Measurements from ENCODE around the gene MOG.

MOG gene

GRCh38 chr6:29656798-29657197 lies at the start of gene MOG:
TSS of gene MOG (plus strand) at chr6:29657092. CDS start at chr6:29657210, 118 bp downstream.
- DNase-seq (ENCODE audit: low spot score) = no peak

GRCh38 chr6:29608131-29608530 lies 48.8 kb upstream of the MOG start:
- no peak for DNase-seq (ENCODE audit: low spot score)

- no peak for DNase-seq (ENCODE audit: low spot score)
Observed at GRCh38 chr6:29610540-29610939, 46.4 kb upstream of the MOG start.

GRCh38 chr6:29611426-29611825 lies 45.5 kb upstream of the MOG start:
- no peak for DNase-seq (ENCODE audit: low spot score)

GRCh38 chr6:29617782-29618554 lies 38.9 kb upstream of the MOG start:
- no peak for DNase-seq (ENCODE audit: low spot score)

GRCh38 chr6:29619578-29620160 lies 37.2 kb upstream of the MOG start:
- no peak for DNase-seq (ENCODE audit: low spot score)

- no peak for DNase-seq (ENCODE audit: low spot score)
Observed at GRCh38 chr6:29620630-29621029, 36.3 kb upstream of the MOG start.

- DNase-seq (ENCODE audit: low spot score) = no peak
Observed at GRCh38 chr6:29624520-29624961, 32.4 kb upstream of the MOG start.

- DNase-seq (ENCODE audit: low spot score) = no peak
Observed at GRCh38 chr6:29625337-29625930, 31.5 kb upstream of the MOG start.

GRCh38 chr6:29626948-29627754 lies 29.7 kb upstream of the MOG start:
- no peak for DNase-seq (ENCODE audit: low spot score)

- DNase-seq (ENCODE audit: low spot score) = peak; percentile 91
Observed at GRCh38 chr6:29627755-29628418, 29.0 kb upstream of the MOG start.

GRCh38 chr6:29628419-29629281 lies 28.2 kb upstream of the MOG start:
- peak; percentile 91 for DNase-seq (ENCODE audit: low spot score)

GRCh38 chr6:29629571-29629970 lies 27.3 kb upstream of the MOG start:
- DNase-seq (ENCODE audit: low spot score) = no peak

GRCh38 chr6:29630315-29630714 lies 26.6 kb upstream of the MOG start:
- DNase-seq (ENCODE audit: low spot score) = no peak

- no peak for DNase-seq (ENCODE audit: low spot score)
Observed at GRCh38 chr6:29631209-29631810, 25.6 kb upstream of the MOG start.

GRCh38 chr6:29631860-29632731 lies 24.8 kb upstream of the MOG start:
- peak; percentile 68 for DNase-seq (ENCODE audit: low spot score)

GRCh38 chr6:29632789-29633533 lies 23.9 kb upstream of the MOG start, which contains the start of gene GABBR1:
TSS of gene GABBR1 (minus strand) at chr6:29633183. CDS start at chr6:29632385, 798 bp downstream.
- DNase-seq (ENCODE audit: low spot score) = peak; percentile 98

GRCh38 chr6:29633534-29633905 lies 23.4 kb upstream of the MOG start:
- DNase-seq (ENCODE audit: low spot score) = no peak

- no peak for DNase-seq (ENCODE audit: low spot score)
Observed at GRCh38 chr6:29637247-29637646, 19.6 kb upstream of the MOG start.
